GM18505 (cell line): Measurements from ENCODE around the gene CPNE7.
"Not testable (repeated sequence)": the region's sequence is repeated elsewhere in the genome, so short reads cannot be mapped to it uniquely, and the experiment has no call there.

Experiments
- ATAC-seq: cut with Tn5 transposase; IDR thresholded peaks from one replicate; pipeline ENCODE4 v1.9.1; 2021; ENCODE audit not compliant: unreplicated experiment
- POLR2A ChIP-seq: IDR thresholded peaks from 4 replicates; pipeline ENCODE4 v1.6.1; 2011; ENCODE audit warnings: borderline replicate concordance; ENCODE audit not compliant: insufficient read depth, insufficient read length; ENCODE audit errors: extremely low read depth

The CPNE7 gene

GRCh38 chr16:89577055-89577759 lies 1.6 kb downstream of the CPNE7 start:
- ATAC-seq, result no peak
- TF ChIP-seq POLR2A, result no peak

- no peak for ATAC-seq
- no peak for TF ChIP-seq POLR2A
Observed at GRCh38 chr16:89579351-89579750, 3.8 kb downstream of the CPNE7 start.

DNA sequence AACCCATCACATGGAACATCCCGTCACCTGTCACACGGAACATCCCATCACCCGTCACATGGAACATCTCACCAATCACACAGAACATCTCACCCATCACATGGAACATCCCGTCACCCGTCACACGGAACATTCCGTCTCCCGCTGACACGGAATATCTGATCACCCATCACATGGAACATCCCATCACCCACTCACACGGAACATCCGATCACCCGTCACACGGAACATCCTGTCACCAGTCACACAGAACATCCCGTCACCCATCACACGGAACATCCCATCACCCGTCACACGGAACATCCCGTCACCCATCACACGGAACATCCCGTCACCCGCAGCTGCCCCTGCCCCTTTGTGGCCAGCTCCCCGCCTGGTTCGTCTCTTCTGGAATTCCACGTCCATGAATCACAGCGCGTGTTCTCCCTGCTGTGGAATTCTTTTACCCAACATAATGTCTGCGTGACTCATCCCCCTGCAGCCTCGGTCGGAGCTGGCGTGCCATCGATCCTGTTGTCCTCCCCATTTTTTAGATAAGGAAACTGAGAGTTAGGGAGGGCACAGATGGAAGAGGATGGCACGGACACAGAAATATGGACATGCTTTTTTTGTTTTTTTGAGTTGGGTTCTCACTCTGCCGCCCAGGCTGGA lies 5.6 kb downstream of the CPNE7 start:
- no peak for ATAC-seq
- no peak for TF ChIP-seq POLR2A

GRCh38 chr16:89581861-89582563 lies 6.5 kb downstream of the CPNE7 start:
- no peak for ATAC-seq

DNA sequence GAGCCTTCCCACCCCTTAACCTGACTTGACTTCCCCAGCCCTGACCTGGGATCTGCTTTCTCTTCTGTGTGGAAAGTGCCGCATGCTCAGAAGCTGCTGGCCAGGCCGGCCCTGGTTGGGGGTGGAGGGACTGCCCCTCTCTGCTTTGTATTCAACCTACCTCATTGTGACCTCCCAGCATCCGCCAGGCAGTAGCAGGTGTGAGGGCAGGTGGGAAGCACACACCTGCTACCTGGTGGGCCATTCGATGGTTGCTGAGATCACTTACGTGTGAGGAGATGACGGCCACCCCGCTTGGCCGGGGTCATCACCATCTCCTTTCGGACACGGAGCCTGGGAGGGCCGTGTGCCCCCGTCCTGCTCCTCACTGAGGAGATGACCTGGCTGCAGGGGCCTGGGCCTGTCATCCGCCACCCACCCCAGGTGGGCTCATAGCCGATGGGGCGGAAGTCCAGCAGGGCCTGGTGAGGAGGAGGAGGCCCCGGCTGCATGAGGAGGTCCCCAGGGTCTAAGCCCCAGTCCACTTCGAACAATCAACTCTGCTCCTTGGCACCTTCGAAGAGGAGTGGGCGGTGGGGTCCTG lies 7.1 kb downstream of the CPNE7 start:
- no peak for TF ChIP-seq POLR2A
- ATAC-seq, result no peak

More at GRCh38 chr16:89581861-89582563, 6.5 kb downstream of the CPNE7 start:
- TF ChIP-seq POLR2A, result no peak

DNA sequence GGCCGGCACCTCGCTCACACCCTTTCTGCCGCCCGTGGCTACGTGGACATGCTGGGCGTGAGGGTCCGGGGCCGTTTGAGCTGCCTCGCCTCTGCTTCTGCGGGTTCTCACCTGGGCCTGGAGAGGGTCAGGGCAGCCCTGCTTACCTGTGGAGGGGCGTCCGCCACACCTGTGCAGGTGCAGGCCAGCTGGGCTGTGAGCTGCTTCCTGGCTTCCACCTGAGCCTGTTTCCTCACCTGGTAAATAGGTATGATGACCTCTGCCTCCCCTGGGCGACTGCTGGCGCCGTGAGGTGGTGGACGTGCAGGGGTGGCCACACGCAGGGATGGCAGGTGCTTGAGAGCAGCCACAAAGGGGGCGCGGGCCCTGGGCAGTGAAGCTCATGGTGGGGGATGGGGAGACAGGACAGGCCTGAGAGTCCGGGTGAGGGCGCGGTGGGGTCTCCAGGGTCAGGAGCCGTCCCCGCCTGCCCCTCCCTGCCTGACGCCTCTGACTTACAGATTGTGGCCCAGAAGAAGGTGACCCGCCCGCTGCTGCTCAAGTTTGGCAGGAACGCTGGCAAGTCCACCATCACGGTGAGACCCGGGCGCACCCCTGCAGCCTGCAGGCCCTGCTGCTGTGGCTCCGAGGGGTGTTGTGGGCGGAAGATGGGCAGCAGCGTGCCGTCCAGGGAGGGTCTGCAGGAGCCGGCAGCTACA lies 7.8 kb downstream of the CPNE7 start:
- no peak for TF ChIP-seq POLR2A
- ATAC-seq, result no peak

DNA sequence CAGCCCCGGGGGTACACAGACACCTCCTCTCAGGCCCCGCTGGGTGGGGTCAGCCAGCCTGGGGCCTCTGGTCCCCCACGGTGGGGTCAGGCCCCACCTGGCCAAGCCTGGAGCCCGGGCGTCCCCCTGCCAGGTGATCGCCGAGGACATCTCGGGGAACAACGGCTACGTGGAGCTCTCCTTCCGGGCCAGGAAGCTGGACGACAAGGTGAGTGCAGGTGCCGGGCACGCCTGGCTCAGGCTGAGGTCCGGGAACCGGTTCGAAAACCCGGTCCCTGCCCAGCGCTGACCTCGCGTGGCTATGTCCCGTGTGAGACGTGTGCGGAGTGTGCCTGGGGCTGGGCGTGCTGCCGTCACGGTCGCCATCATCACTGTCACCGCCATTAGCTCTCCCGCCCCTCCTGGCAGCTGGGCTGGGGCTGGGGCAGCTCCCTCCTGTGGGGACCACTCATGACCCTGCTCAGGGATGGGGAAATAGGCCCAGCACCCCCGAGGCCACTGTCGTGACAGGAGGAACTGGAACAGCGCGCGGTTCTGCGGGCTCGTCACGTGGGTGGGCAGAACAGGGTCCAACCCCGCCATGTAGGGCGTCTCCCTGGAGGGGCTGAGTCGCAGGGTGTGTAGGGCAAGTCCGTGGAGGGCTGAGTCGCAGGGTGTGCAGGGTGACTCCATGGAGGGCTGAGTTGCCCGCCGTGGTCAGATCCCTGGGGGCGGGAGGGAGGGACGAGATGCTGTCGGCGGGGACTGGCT lies 8.5 kb downstream of the CPNE7 start:
- no peak for ATAC-seq
- no peak for TF ChIP-seq POLR2A

GRCh38 chr16:89584768-89585549 lies 9.4 kb downstream of the CPNE7 start:
- TF ChIP-seq POLR2A, result no peak
- no peak for ATAC-seq

- no peak for TF ChIP-seq POLR2A
- ATAC-seq, result no peak
Observed at GRCh38 chr16:89586218-89586617, 10.7 kb downstream of the CPNE7 start.

DNA sequence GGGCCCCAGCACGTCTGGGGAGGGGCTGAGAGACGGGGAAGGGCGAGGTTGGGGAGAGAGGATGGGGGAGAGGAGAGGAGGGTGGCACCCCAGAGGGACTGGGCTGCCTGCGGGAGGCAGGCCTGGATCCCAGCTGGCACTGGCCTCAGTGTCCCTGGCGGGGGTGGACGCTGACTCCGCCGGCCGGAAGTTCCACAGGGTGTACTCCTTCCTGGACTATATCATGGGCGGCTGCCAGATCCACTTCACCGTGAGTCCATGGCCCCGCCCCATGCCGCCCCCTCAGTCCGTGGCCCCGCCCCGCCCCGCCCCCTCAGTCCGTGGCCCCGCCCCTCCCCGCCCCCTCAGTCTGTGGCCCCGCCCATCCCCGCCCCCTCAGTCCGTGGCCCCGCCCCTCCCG lies 11.3 kb downstream of the CPNE7 start:
- no peak for ATAC-seq
- TF ChIP-seq POLR2A, result no peak

GRCh38 chr16:89587676-89588075 lies 12.1 kb downstream of the CPNE7 start:
- ATAC-seq, result not testable (repeated sequence)
